ENCODE data around the gene C14orf180. TPM values are rescaled to one million over a fixed set of nuclear protein-coding genes. Genes with fewer than 3 reads are reported as not detected.

C14orf180 gene
- not detected in 2 replicates for total RNA-seq

DNA sequence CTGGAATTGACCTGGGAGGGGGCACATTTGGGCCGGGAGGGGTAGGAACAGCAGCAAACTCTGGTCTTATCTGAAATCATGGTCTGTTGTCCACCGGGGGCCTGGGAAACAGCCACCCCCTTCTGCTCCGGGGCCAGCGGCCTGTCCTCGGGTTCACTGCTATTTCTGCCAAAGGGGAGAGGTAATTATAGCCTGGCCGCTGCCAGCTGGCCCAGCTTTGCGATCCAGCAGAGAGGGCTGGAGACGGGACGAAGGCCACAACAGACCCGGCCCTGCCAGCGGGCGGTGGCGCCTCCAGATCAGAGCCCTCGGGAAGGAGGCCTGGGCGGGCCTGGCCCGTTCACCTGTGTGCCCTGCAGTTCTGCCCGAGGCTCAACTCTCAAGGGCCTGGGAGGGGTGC is at the start of gene C14orf180:
C14orf180 (plus strand) TSS at position 258 of the 400 bp plus-strand sequence. CDS start 6,667 bp downstream, outside the sequence.

GRCh38 chr14:104604458-104605449 is 25.2 kb downstream of the C14orf180 start, which contains the start of gene TMEM179:
Gene TMEM179, minus strand, starts transcription at chr14:104604772. Its CDS starts 31 bp downstream, at chr14:104604741.

Other genes starting within 250 kb of the C14orf180 start
- gene TMEM179, start 25.0 kb downstream of the C14orf180 start, total RNA-seq: 0.25 and 1.00 TPM in 2 replicates
- 39.4 and 46.8 TPM in 2 replicates for gene INF2, start 109.9 kb downstream of the C14orf180 start, total RNA-seq
- 0.66 and 2.6 TPM in 2 replicates for gene ADSS1, start 144.5 kb downstream of the C14orf180 start, total RNA-seq
- 158 and 284 TPM in 2 replicates for gene SIVA1, start 173.4 kb downstream of the C14orf180 start, total RNA-seq
- 180 and 203 TPM in 2 replicates for gene AKT1, start 216.0 kb downstream of the C14orf180 start, total RNA-seq
- gene ZBTB42, start 221.3 kb downstream of the C14orf180 start, total RNA-seq: 2.7 and 3.1 TPM in 2 replicates

Measured in uterine smooth muscle cell (primary cell).